Measurements from ENCODE around the gene GPR180. TPM values are rescaled to one million over a fixed set of nuclear protein-coding genes. Genes with fewer than 3 reads are reported as not detected.

The GPR180 gene
- total RNA-seq, 1 experiment from 2014 or later = 5.0 TPM

GRCh38 chr13:94641409-94641941, 39.8 kb downstream of the GPR180 start (continued):
- TF ChIP-seq USF1 (CRISPR knock-in tag; IDR thresholded peaks at IDR 0.05) (no peak), ARID4B (CRISPR knock-in tag; IDR thresholded peaks at IDR 0.05; ENCODE audit: borderline replicate concordance) (no peak)

GRCh38 chr13:94646904-94647303, 45.2 kb downstream of the GPR180 start:
- CTCF ChIA-PET = no interaction called here
- POLR2A ChIA-PET = no interaction called here
- H3K4me1 Mint-ChIP-seq = no peaks in the 10 kb centered on the region
- no peaks in the 10 kb centered on the region for H3K27me3 Mint-ChIP-seq (ENCODE audit: low read depth)
- H3K27ac Mint-ChIP-seq = no peak overlapping the region
- H3K4me3 Mint-ChIP-seq = no peak overlapping the region
- no peak for DNase-seq (ENCODE audit: low spot score)
- no peaks in the 10 kb centered on the region for H3K36me3 Mint-ChIP-seq
- ATAC-seq = no peak
- H3K9me3 Mint-ChIP-seq = no peaks in the 10 kb centered on the region
- TF ChIP-seq TEAD4 (CRISPR knock-in tag; IDR thresholded peaks at IDR 0.05) = no peak
- TF ChIP-seq ATF6 (CRISPR knock-in tag; IDR thresholded peaks at IDR 0.05) = no peak
- no peak for TF ChIP-seq NR3C1 (CRISPR knock-in tag; conservative IDR thresholded peaks at IDR 0.05; ENCODE audit: low read depth)
- TF ChIP-seq ETV6 (CRISPR knock-in tag; IDR thresholded peaks at IDR 0.05) = no peak
- no peak for TF ChIP-seq ZNF219 (CRISPR knock-in tag; IDR thresholded peaks at IDR 0.05; ENCODE audit: borderline replicate concordance)
- TF ChIP-seq ZNF532 (CRISPR knock-in tag; IDR thresholded peaks at IDR 0.05; ENCODE audit: borderline replicate concordance) = no peak
- TF ChIP-seq NR1H2 (CRISPR knock-in tag; IDR thresholded peaks at IDR 0.05) = no peak
- TF ChIP-seq ZSCAN18 (CRISPR knock-in tag; IDR thresholded peaks at IDR 0.05) = no peak
- no peak for TF ChIP-seq IRF1 (CRISPR knock-in tag; IDR thresholded peaks at IDR 0.05)
- no peak for TF ChIP-seq E2F4 (CRISPR knock-in tag; IDR thresholded peaks at IDR 0.05; ENCODE audit: borderline replicate concordance, low read depth)
- TF ChIP-seq E2F5 (CRISPR knock-in tag; IDR thresholded peaks at IDR 0.05) = no peak
- TF ChIP-seq ZBTB43 (CRISPR knock-in tag; IDR thresholded peaks at IDR 0.05) = no peak
- TF ChIP-seq ZNF138 (CRISPR knock-in tag; conservative IDR thresholded peaks at IDR 0.05) = no peak
- no peak for TF ChIP-seq ZNF671 (CRISPR knock-in tag; IDR thresholded peaks at IDR 0.05)
- TF ChIP-seq MAX (CRISPR knock-in tag; IDR thresholded peaks at IDR 0.05) = no peak
- TF ChIP-seq GRHL2 (CRISPR knock-in tag; IDR thresholded peaks at IDR 0.05; ENCODE audit: insufficient replicate concordance, severe bottlenecking) = no peak

Measured in WTC11 (cell line).